K562 (cell line): ENCODE measurements around the gene RNF114. TPM values are rescaled to one million over a fixed set of nuclear protein-coding genes. Genes with fewer than 3 reads are reported as not detected.

Experiments used
- BHLHE40 ChIP-seq: IDR thresholded peaks from 2 replicates; pipeline ENCODE4 v1.6.1; 2011; ENCODE audit warnings: low read length, improper control_type of control experiment
- HDAC1 ChIP-seq, 2 experiments: fragments of 450-650 bp; IDR thresholded peaks; 2 replicates each; pipeline ENCODE4 v1.6.1; 2016 to 2017; ENCODE audit warnings: inconsistent platforms in 1 of 2, mild to moderate bottlenecking in 1 of 2, moderate library complexity in 1 of 2
- JUND ChIP-seq, 2 experiments: IDR thresholded peaks; 2 replicates in 1 of 2; 3 replicates in 1 of 2; pipeline ENCODE4 v1.6.1; 2011; ENCODE audit warnings: borderline replicate concordance in 2 of 2, low read depth in 2 of 2, low read length in 2 of 2, improper control_type of control experiment in 1 of 2, missing biosample characterization in 1 of 2, missing genetic modification characterization in 1 of 2, missing genetic modification reagents in 1 of 2
- MYC ChIP-seq, 2 experiments: fragments of 250-450 bp in 1 of 2; sonication (Bioruptor Pico) in 1 of 2; IDR thresholded peaks; 2 replicates each; pipeline versions ENCODE4 v1.5.1 to v1.6.1; 2012 to 2021; ENCODE audit warnings: low read depth in 2 of 2, borderline replicate concordance in 1 of 2, improper control_type of control experiment in 1 of 2, low read length in 1 of 2, mild to moderate bottlenecking in 1 of 2, moderate library complexity in 1 of 2
- SAP30 ChIP-seq: fragments of 200-600 bp; sonication (generic); IDR thresholded peaks from 2 replicates; pipeline ENCODE4 v1.6.1; 2012; ENCODE audit warnings: borderline replicate concordance, low read depth, mild to moderate bottlenecking, moderate library complexity, low read length, control low read depth, inconsistent platforms; ENCODE audit not compliant: insufficient read depth, poor library complexity, severe bottlenecking
- SIN3B ChIP-seq: fragments of 450-650 bp; IDR thresholded peaks from 2 replicates; pipeline ENCODE4 v1.6.1; 2017; ENCODE audit warnings: low read depth, mild to moderate bottlenecking, moderate library complexity
- polyA plus RNA-seq, 8 experiments: library from polyadenylated mRNA; depleted of rRNA in 4 of 8; stranded (reverse) in 5 of 8; unstranded in 3 of 8; fragments of >200 nt; fragmentation: Nextera tagmentation in 2 of 8; fragmentation: Illumina TruSeq in 1 of 8; extraction: Ambion mirVana in 2 of 8; extraction: Trizol in 1 of 8; gene quantifications; 2 replicates each; pipeline versions ENCODE4 v1.2.1 to v1.2.3, GENCODE V29; 2011 to 2014; ENCODE audit warnings: inconsistent platforms in 1 of 8, missing spikeins in 1 of 8
- total RNA-seq, 7 experiments: library from RNA; depleted of rRNA in 6 of 7; stranded (reverse); fragments of >200 nt in 6 of 7; fragmentation: Illumina TruSeq in 2 of 7; extraction: Trizol in 2 of 7; gene quantifications; 2 replicates each; pipeline versions ENCODE4 v1.2.1 to v1.2.3, GENCODE V29; 2011 to 2021; ENCODE audit warnings: low replicate concordance in 1 of 7
- TF ChIP-seq, protein P1 (sequence below): fragments of 450-650 bp; IDR thresholded peaks from 2 replicates; pipeline ENCODE4 v1.6.1; 2017; ENCODE audit warnings: antibody characterized with exemption, mild to moderate bottlenecking
- TF ChIP-seq, protein P2 (sequence below): fragments of 450-650 bp; IDR thresholded peaks from 2 replicates; pipeline ENCODE4 v1.6.1; 2014; ENCODE audit warnings: low read depth, mild to moderate bottlenecking, moderate library complexity, borderline replicate concordance
- TF ChIP-seq, protein P3 (sequence below): IDR thresholded peaks from 2 replicates; pipeline ENCODE4 v1.6.1; 2011; ENCODE audit warnings: borderline replicate concordance, low read depth, mild to moderate bottlenecking, moderate library complexity, low read length; ENCODE audit not compliant: insufficient read depth, poor library complexity, severe bottlenecking
- TF ChIP-seq, protein P4 (sequence below): fragments of 250-450 bp; sonication (Bioruptor Pico); IDR thresholded peaks from 2 replicates; pipeline ENCODE4 v1.9.0; 2021; ENCODE audit warnings: mild to moderate bottlenecking, inconsistent platforms
- TF ChIP-seq, protein P5 (sequence below): sonication (generic); formaldehyde crosslinking; IDR thresholded peaks from 2 replicates; pipeline ENCODE4 v1.9.0; 2022; ENCODE audit warnings: mild to moderate bottlenecking, missing genetic modification reagents

The RNF114 gene
- total and polyA plus RNA-seq, 9 of the 15 experiments (the other 6 are each of a cell fraction or from before 2014, with no cell fraction given): 38.6 to 111 (median 62.6) TPM

DNA sequence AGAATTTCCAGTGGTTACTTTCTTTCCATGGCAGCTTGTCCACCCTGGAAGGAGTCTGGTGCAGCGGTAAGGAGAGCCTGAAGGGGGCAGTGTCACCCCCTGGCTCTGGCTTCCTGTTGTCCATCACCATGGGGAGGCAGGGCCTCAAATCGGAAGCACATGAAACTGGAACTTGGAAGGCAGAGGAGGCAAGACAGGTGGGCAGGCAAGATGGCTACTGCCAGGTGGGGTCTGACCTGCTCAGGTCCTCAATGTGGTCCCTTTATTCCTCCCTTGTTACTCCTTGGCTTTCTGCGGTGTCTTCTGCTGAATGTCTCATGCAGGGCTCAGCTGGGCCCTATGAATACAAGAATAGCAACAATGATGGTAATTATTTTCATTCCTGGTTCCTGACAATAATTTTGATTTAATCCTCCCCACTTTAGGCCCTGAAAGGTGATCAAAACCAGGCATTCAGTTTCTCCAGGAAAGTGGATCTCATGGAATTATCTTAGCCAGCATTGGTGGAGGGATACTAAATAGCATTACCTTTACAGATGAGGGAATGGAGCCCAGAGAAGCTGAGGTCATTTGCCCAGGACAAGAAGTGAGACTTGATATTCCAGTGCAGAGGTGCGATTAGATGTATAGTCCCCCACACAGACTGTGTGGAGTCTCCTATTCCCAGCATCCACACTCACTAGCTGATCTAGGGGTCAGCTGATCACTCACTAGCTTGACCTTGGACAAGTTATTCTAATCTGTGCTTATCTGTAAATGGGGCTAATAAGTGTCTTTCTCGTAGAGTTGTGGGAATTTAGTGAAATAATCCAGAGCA, 29.0 kb downstream of the RNF114 start (continued):
- peak; percentile 65; the same call in 1 of the 2 replicates for TF ChIP-seq MYC (IDR thresholded peaks at IDR 0.05; ENCODE audit: low read depth, low read length)
- TF ChIP-seq MYC (CRISPR knock-in tag; IDR thresholded peaks at IDR 0.05; ENCODE audit: borderline replicate concordance, low read depth): no peak
- TF ChIP-seq, protein P1, sequence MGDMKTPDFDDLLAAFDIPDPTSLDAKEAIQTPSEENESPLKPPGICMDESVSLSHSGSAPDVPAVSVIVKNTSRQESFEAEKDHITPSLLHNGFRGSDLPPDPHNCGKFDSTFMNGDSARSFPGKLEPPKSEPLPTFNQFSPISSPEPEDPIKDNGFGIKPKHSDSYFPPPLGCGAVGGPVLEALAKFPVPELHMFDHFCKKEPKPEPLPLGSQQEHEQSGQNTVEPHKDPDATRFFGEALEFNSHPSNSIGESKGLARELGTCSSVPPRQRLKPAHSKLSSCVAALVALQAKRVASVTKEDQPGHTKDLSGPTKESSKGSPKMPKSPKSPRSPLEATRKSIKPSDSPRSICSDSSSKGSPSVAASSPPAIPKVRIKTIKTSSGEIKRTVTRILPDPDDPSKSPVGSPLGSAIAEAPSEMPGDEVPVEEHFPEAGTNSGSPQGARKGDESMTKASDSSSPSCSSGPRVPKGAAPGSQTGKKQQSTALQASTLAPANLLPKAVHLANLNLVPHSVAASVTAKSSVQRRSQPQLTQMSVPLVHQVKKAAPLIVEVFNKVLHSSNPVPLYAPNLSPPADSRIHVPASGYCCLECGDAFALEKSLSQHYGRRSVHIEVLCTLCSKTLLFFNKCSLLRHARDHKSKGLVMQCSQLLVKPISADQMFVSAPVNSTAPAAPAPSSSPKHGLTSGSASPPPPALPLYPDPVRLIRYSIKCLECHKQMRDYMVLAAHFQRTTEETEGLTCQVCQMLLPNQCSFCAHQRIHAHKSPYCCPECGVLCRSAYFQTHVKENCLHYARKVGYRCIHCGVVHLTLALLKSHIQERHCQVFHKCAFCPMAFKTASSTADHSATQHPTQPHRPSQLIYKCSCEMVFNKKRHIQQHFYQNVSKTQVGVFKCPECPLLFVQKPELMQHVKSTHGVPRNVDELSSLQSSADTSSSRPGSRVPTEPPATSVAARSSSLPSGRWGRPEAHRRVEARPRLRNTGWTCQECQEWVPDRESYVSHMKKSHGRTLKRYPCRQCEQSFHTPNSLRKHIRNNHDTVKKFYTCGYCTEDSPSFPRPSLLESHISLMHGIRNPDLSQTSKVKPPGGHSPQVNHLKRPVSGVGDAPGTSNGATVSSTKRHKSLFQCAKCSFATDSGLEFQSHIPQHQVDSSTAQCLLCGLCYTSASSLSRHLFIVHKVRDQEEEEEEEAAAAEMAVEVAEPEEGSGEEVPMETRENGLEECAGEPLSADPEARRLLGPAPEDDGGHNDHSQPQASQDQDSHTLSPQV: peak; percentile 74
- TF ChIP-seq, protein P2, sequence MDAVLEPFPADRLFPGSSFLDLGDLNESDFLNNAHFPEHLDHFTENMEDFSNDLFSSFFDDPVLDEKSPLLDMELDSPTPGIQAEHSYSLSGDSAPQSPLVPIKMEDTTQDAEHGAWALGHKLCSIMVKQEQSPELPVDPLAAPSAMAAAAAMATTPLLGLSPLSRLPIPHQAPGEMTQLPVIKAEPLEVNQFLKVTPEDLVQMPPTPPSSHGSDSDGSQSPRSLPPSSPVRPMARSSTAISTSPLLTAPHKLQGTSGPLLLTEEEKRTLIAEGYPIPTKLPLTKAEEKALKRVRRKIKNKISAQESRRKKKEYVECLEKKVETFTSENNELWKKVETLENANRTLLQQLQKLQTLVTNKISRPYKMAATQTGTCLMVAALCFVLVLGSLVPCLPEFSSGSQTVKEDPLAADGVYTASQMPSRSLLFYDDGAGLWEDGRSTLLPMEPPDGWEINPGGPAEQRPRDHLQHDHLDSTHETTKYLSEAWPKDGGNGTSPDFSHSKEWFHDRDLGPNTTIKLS: peak; percentile 27; the same call in 1 of the 2 replicates
- TF ChIP-seq, protein P3, sequence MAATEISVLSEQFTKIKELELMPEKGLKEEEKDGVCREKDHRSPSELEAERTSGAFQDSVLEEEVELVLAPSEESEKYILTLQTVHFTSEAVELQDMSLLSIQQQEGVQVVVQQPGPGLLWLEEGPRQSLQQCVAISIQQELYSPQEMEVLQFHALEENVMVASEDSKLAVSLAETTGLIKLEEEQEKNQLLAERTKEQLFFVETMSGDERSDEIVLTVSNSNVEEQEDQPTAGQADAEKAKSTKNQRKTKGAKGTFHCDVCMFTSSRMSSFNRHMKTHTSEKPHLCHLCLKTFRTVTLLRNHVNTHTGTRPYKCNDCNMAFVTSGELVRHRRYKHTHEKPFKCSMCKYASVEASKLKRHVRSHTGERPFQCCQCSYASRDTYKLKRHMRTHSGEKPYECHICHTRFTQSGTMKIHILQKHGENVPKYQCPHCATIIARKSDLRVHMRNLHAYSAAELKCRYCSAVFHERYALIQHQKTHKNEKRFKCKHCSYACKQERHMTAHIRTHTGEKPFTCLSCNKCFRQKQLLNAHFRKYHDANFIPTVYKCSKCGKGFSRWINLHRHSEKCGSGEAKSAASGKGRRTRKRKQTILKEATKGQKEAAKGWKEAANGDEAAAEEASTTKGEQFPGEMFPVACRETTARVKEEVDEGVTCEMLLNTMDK: peak; percentile 78
- TF ChIP-seq SIN3B: no peak
- TF ChIP-seq HDAC1 (IDR thresholded peaks at IDR 0.05): peak in 1 of 2 experiments; percentile 44; a peak in 1 of 4 replicates
- 0 out of 2 replicates have a peak, but pooled peaks have one; percentile 18 for TF ChIP-seq BHLHE40
- peak; percentile 44; the same call in 1 of the 2 replicates for TF ChIP-seq JUND (IDR thresholded peaks at IDR 0.05; ENCODE audit: borderline replicate concordance, low read depth, low read length)
- TF ChIP-seq JUND (tag; IDR thresholded peaks at IDR 0.05; ENCODE audit: borderline replicate concordance, low read depth, low read length): peak; percentile 37; the same call in 1 of the 3 replicates
- no peak for TF ChIP-seq SAP30
- TF ChIP-seq, protein P4, sequence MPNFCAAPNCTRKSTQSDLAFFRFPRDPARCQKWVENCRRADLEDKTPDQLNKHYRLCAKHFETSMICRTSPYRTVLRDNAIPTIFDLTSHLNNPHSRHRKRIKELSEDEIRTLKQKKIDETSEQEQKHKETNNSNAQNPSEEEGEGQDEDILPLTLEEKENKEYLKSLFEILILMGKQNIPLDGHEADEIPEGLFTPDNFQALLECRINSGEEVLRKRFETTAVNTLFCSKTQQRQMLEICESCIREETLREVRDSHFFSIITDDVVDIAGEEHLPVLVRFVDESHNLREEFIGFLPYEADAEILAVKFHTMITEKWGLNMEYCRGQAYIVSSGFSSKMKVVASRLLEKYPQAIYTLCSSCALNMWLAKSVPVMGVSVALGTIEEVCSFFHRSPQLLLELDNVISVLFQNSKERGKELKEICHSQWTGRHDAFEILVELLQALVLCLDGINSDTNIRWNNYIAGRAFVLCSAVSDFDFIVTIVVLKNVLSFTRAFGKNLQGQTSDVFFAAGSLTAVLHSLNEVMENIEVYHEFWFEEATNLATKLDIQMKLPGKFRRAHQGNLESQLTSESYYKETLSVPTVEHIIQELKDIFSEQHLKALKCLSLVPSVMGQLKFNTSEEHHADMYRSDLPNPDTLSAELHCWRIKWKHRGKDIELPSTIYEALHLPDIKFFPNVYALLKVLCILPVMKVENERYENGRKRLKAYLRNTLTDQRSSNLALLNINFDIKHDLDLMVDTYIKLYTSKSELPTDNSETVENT (CRISPR knock-in tag): 0 out of 2 replicates have a peak, but pooled peaks have one; percentile 38
- TF ChIP-seq, protein P5, sequence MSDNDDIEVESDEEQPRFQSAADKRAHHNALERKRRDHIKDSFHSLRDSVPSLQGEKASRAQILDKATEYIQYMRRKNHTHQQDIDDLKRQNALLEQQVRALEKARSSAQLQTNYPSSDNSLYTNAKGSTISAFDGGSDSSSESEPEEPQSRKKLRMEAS (CRISPR knock-in tag): peak; percentile 51; the same call in 1 of the 2 replicates
